BLaER1 treated with 17β-estradiol and CSF1 and Interleukin-3, amounts not matched to agents 10 nM and 100 nM (cell line): ENCODE data around the gene FAAH.
"Not testable (repeated sequence)": the region's sequence is repeated elsewhere in the genome, so short reads cannot be mapped to it uniquely, and the experiment has no call there.

ENCODE experiments used
- H3K27ac ChIP-seq, 11 experiments: shearing (Covaris generic); formaldehyde crosslinking; 2 replicates each; pipeline ENCODE4 v1.8.1; 2022
- H3K27me3 ChIP-seq, 11 experiments: shearing (Covaris generic); formaldehyde crosslinking; 2 replicates each; pipeline ENCODE4 v1.8.1; 2022
- H3K36me3 ChIP-seq, 11 experiments: shearing (Covaris generic); formaldehyde crosslinking; 2 replicates each; pipeline ENCODE4 v1.8.1; 2022
- H3K4me1 ChIP-seq, 10 experiments: shearing (Covaris generic); formaldehyde crosslinking; 2 replicates each; pipeline ENCODE4 v1.8.1; 2022
- H3K4me2 ChIP-seq, 11 experiments: shearing (Covaris generic); formaldehyde crosslinking; 2 replicates each; pipeline ENCODE4 v1.8.1; 2022
- H3K4me3 ChIP-seq, 10 experiments: shearing (Covaris generic); formaldehyde crosslinking; 2 replicates each; pipeline ENCODE4 v1.8.1; 2022
- H3K9ac ChIP-seq, 11 experiments: shearing (Covaris generic); formaldehyde crosslinking; 2 replicates each; pipeline ENCODE4 v1.8.1; 2022
- H3K9me3 ChIP-seq, 11 experiments: shearing (Covaris generic); formaldehyde crosslinking; replicated peaks in 1 of 11; 2 replicates each; pipeline ENCODE4 v1.8.1; 2022
- H4K20me1 ChIP-seq, 11 experiments: shearing (Covaris generic); formaldehyde crosslinking; 2 replicates each; pipeline ENCODE4 v1.8.1; 2022
- Cebpa-rat ChIP-seq, 11 experiments: shearing (Covaris generic); IDR thresholded peaks; 2 replicates each; pipeline ENCODE4 v1.8.1; 2022

Gene FAAH

DNA sequence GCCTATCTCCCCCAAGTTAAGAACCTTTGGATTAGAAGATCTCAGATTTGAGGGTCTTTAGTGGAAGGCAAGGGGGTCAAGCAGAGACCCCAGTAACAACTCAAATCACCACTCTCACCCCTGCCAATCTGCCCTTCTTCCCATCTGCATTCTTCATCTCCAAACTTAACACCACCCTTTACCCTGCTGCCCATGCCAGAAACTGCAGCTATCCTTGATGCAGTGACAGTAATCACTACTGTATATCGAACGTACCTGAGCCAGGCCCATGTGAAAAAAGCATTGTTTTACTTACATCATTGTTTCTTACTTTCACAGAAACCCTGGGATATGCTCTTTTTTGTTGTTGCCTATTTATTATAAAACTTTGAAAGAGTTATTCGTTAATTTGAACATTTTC is 27.0 kb upstream of the FAAH start:
- Histone ChIP-seq H3K4me2 (no peak overlapping the region), H3K9ac (no peak overlapping the region), H4K20me1 (peaks cover 0 to 20% (median 6%) of the 10 kb centered on the region in 11 experiments; a peak in 6 of 22 replicates), H3K9me3 (peaks cover 0 to 6% (median 0%) of the 10 kb centered on the region in 11 experiments; a peak in 3 of 22 replicates), H3K36me3 (peaks cover 49 to 73% (median 67%) of the 10 kb centered on the region in 11 experiments), H3K4me3 (no peak overlapping the region), H3K27me3 (no peaks in the 10 kb centered on the region), H3K4me1 (peaks cover 28 to 43% (median 37%) of the 10 kb centered on the region in 10 experiments), H3K27ac (no peak overlapping the region)
- no peak for TF ChIP-seq Cebpa-rat (IDR thresholded peaks at IDR 0.05)

DNA sequence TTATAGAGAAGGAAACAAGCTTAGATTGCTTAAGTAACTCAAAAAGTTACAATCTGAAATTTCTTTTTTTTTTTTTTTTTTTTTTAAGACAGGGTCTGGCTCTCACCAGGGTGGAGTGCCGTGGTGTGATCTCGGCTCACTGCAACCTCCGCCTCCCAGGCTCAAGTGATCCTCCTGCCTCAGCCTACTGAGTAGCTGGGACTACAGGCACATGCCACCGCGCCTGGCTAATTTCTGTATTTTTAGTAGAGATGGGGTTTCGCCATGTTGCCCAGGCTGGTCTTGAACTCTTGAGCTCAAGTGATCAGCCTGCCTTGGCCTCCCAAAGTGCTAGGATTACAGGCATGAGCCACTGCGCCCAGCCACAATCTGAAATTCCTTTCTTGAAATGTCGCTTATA is 26.4 kb upstream of the FAAH start:
- not testable (repeated sequence) for H3K4me2 ChIP-seq, H3K9me3 ChIP-seq, H3K27me3 ChIP-seq, H3K9ac ChIP-seq, H3K4me3 ChIP-seq, H3K27ac ChIP-seq
- H3K4me1 ChIP-seq = peaks cover 35 to 46% (median 42%) of the 10 kb centered on the region in 10 experiments
- peaks cover 0 to 16% (median 2%) of the 10 kb centered on the region in 11 experiments; a peak in 5 of 22 replicates for H4K20me1 ChIP-seq
- peaks cover 43 to 73% (median 66%) of the 10 kb centered on the region in 11 experiments for H3K36me3 ChIP-seq

- Histone ChIP-seq H3K9me3 (peaks cover 0 to 7% (median 0%) of the 10 kb centered on the region in 11 experiments; a peak in 3 of 22 replicates), H4K20me1 (peaks cover 0 to 13% (median 0%) of the 10 kb centered on the region in 11 experiments; a peak in 4 of 22 replicates), H3K27me3 (no peaks in the 10 kb centered on the region), H3K27ac (peak overlapping the region in 5 of 11 experiments; percentile 5 to 91 (median 74); a peak in 6 of 22 replicates), H3K4me1 (peaks cover 41 to 56% (median 50%) of the 10 kb centered on the region in 10 experiments), H3K36me3 (peaks cover 33 to 64% (median 58%) of the 10 kb centered on the region in 11 experiments), H3K4me2 (peak overlapping the region in 9 of 11 experiments; percentile 48 to 83 (median 71); a peak in 16 of 22 replicates), H3K4me3 (no peak overlapping the region), H3K9ac (0 out of 22 replicates have a peak overlapping the region, but pooled peaks of 1 of the 11 experiments have one; percentile 16)
- no peak for TF ChIP-seq Cebpa-rat (IDR thresholded peaks at IDR 0.05)
Measured at GRCh38 chr1:46368791-46369190, 25.3 kb upstream of the FAAH start.

DNA sequence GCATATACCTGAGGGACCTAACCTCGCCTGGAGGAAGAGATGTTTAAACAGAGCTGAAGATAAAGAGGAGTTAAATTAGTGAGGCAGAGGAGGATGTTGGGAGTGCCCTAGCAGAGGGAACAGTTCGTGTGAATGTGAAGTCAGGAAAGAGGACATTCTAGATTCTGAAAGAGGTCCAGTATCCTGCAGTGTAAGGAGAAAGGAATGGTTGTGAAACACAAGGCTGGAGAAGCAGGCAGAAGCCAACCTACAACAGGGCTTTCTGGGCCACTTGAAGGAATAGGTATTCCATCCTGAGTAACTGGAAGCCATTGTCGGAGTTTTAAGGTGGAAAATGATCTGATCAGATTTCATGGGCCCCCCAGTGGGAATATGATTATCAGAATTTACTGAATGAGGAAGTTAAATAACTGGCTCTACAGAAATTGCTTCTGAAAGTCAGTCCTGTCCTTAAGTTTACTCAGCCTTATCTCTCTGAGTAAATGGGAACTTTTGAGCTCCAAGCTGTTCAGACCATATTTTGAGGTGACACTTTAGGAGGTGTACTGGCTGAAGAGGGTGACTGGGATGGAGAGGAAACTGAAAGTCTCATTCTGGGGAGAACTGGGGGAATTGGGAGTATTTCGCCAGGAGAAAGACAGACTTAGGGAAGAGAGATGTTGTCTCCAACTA is 24.4 kb upstream of the FAAH start:
- H3K9me3 ChIP-seq = peaks cover 0 to 14% (median 0%) of the 10 kb centered on the region in 11 experiments; a peak in 4 of 22 replicates
- H4K20me1 ChIP-seq = peaks cover 0 to 8% (median 0%) of the 10 kb centered on the region in 11 experiments; a peak in 3 of 22 replicates
- H3K27me3 ChIP-seq = no peaks in the 10 kb centered on the region
- peak overlapping the region in 9 of 11 experiments; percentile 19 to 59 (median 52); a peak in 14 of 22 replicates for H3K9ac ChIP-seq
- peaks cover 24 to 56% (median 49%) of the 10 kb centered on the region in 11 experiments for H3K36me3 ChIP-seq
- H3K27ac ChIP-seq = peak overlapping the region; percentile 3 to 93 (median 69); a peak in 20 of 22 replicates
- H3K4me2 ChIP-seq = peak overlapping the region; percentile 48 to 86 (median 71)
- TF ChIP-seq Cebpa-rat (IDR thresholded peaks at IDR 0.05) = no peak
- no peak overlapping the region for H3K4me3 ChIP-seq
- H3K4me1 ChIP-seq = peaks cover 41 to 65% (median 57%) of the 10 kb centered on the region in 10 experiments

- Histone ChIP-seq H3K36me3 (peaks cover 19 to 50% (median 43%) of the 10 kb centered on the region in 11 experiments), H3K9me3 (peaks cover 0 to 14% (median 0%) of the 10 kb centered on the region in 11 experiments; a peak in 4 of 22 replicates), H3K27me3 (no peaks in the 10 kb centered on the region), H3K4me1 (peaks cover 41 to 65% (median 59%) of the 10 kb centered on the region in 10 experiments), H3K4me3 (no peak overlapping the region), H4K20me1 (peaks cover 0 to 7% (median 0%) of the 10 kb centered on the region in 11 experiments; a peak in 3 of 22 replicates), H3K4me2 (peak overlapping the region; percentile 48 to 86 (median 71)), H3K27ac (peak overlapping the region; percentile 6 to 93 (median 69); a peak in 20 of 22 replicates), H3K9ac (peak overlapping the region in 9 of 11 experiments; percentile 19 to 59 (median 52); a peak in 14 of 22 replicates)
- TF ChIP-seq Cebpa-rat (IDR thresholded peaks at IDR 0.05) = no peak
Measured at GRCh38 chr1:46370214-46370633, 23.9 kb upstream of the FAAH start.

GRCh38 chr1:46372431-46372830 is 21.7 kb upstream of the FAAH start:
- Histone ChIP-seq H3K4me2 (peak overlapping the region in 6 of 11 experiments; percentile 76 to 86 (median 84); a peak in 11 of 22 replicates), H3K36me3 (peaks cover 10 to 33% (median 23%) of the 10 kb centered on the region in 11 experiments; a peak in 21 of 22 replicates), H3K9ac (no peak overlapping the region), H3K4me1 (peaks cover 41 to 67% (median 60%) of the 10 kb centered on the region in 10 experiments), H3K27ac (peak overlapping the region in 7 of 11 experiments; percentile 77 to 93 (median 86); a peak in 13 of 22 replicates), H3K27me3 (no peaks in the 10 kb centered on the region), H3K4me3 (no peak overlapping the region), H3K9me3 (peaks cover 0 to 14% (median 0%) of the 10 kb centered on the region in 11 experiments; a peak in 4 of 22 replicates), H4K20me1 (peaks cover 0 to 7% (median 0%) of the 10 kb centered on the region in 11 experiments; a peak in 3 of 22 replicates)
- no peak for TF ChIP-seq Cebpa-rat (IDR thresholded peaks at IDR 0.05)

GRCh38 chr1:46379996-46380395 is 14.1 kb upstream of the FAAH start:
- Histone ChIP-seq H3K9me3 (peaks cover 15 to 25% (median 22%) of the 10 kb centered on the region in 11 experiments), H3K4me3 (no peak overlapping the region), H3K36me3 (no peaks in the 10 kb centered on the region; a peak in 2 of 22 replicates), H3K4me2 (no peak overlapping the region), H3K4me1 (peaks cover 0 to 6% (median 0%) of the 10 kb centered on the region in 10 experiments; a peak in 3 of 20 replicates), H3K27ac (no peak overlapping the region), H4K20me1 (no peaks in the 10 kb centered on the region), H3K27me3 (no peaks in the 10 kb centered on the region), H3K9ac (no peak overlapping the region)
- no peak for TF ChIP-seq Cebpa-rat (IDR thresholded peaks at IDR 0.05)

DNA sequence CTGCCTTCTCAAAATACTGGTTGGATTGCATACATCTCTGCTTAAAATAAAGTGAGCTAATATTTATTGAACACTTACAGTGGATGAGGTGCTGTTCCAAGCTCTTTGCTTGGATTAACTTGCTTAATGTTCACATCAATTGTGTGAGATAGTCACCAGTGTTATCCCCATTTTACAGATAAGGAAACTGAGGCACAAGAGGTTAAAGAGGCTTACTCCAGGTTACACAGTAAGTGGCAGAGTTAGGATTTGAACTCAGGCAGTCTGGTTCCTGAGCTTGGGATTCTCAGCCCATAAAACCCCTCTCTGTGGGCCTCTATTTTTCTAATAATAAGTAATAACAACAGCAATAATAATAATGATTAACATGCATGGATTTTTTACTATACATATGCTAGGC is 13.6 kb upstream of the FAAH start:
- Histone ChIP-seq H3K9ac (no peak overlapping the region), H3K36me3 (no peaks in the 10 kb centered on the region; a peak in 2 of 22 replicates), H3K4me3 (no peak overlapping the region), H4K20me1 (no peaks in the 10 kb centered on the region), H3K27me3 (no peaks in the 10 kb centered on the region), H3K9me3 (peaks cover 16 to 29% (median 22%) of the 10 kb centered on the region in 11 experiments), H3K4me2 (no peak overlapping the region), H3K4me1 (0 out of 20 replicates have a peak, but pooled peaks cover 0 to under 1% (median 0%) of the 10 kb centered on the region in 10 experiments), H3K27ac (no peak overlapping the region)
- no peak for TF ChIP-seq Cebpa-rat (IDR thresholded peaks at IDR 0.05)
